GM08714 (cell line): ENCODE measurements around the gene TAAR1.
"Not testable (repeated sequence)": the region's sequence is repeated elsewhere in the genome, so short reads cannot be mapped to it uniquely, and the experiment has no call there.

ENCODE experiments used
- H3K4me3 ChIP-seq: fragments of 200-500 bp; sonication (Bioruptor generic); 2 replicates; pipeline ENCODE4 v1.5.1; 2014; ENCODE audit warnings: mild to moderate bottlenecking, low read length, inconsistent platforms
- ZNF274 ChIP-seq: IDR thresholded peaks from 2 replicates; pipeline ENCODE4 v1.6.1; 2012; ENCODE audit warnings: mild to moderate bottlenecking, low read depth, low read length

The TAAR1 gene

GRCh38 chr6:132659082-132659481 lies at the start of gene TAAR1:
TAAR1 (minus strand) TSS chr6:132659182; CDS start chr6:132646003, 13,179 bp downstream.
- no peak for TF ChIP-seq ZNF274
- H3K4me3 ChIP-seq = no peak within 1 kb of the TSS

- H3K4me3 ChIP-seq = no peak overlapping the region
- TF ChIP-seq ZNF274 = no peak
Measured at GRCh38 chr6:132708771-132709170, 49.8 kb upstream of the TAAR1 start.

GRCh38 chr6:132708002-132708401 lies 49.0 kb upstream of the TAAR1 start:
- no peak for TF ChIP-seq ZNF274
- H3K4me3 ChIP-seq = no peak overlapping the region

- not testable (repeated sequence) for H3K4me3 ChIP-seq
Measured at GRCh38 chr6:132706756-132707155, 47.8 kb upstream of the TAAR1 start.

- no peak for TF ChIP-seq ZNF274
- no peak overlapping the region for H3K4me3 ChIP-seq
Measured at GRCh38 chr6:132703936-132704335, 45.0 kb upstream of the TAAR1 start.

GRCh38 chr6:132698608-132699007 lies 39.6 kb upstream of the TAAR1 start:
- no peak for TF ChIP-seq ZNF274
- no peak overlapping the region for H3K4me3 ChIP-seq

- H3K4me3 ChIP-seq = no peak overlapping the region
- no peak for TF ChIP-seq ZNF274
Measured at GRCh38 chr6:132695773-132696172, 36.8 kb upstream of the TAAR1 start.

- H3K4me3 ChIP-seq = no peak overlapping the region
- no peak for TF ChIP-seq ZNF274
Measured at GRCh38 chr6:132693478-132693877, 34.5 kb upstream of the TAAR1 start.

GRCh38 chr6:132690678-132691077 lies 31.7 kb upstream of the TAAR1 start:
- no peak for TF ChIP-seq ZNF274
- no peak overlapping the region for H3K4me3 ChIP-seq

GRCh38 chr6:132687306-132687705 lies 28.3 kb upstream of the TAAR1 start:
- TF ChIP-seq ZNF274 = no peak
- H3K4me3 ChIP-seq = no peak overlapping the region

- H3K4me3 ChIP-seq = no peak overlapping the region
- no peak for TF ChIP-seq ZNF274
Measured at GRCh38 chr6:132686531-132686930, 27.5 kb upstream of the TAAR1 start.

- TF ChIP-seq ZNF274 = no peak
- no peak overlapping the region for H3K4me3 ChIP-seq
Measured at GRCh38 chr6:132685009-132685408, 26.0 kb upstream of the TAAR1 start.

- no peak for TF ChIP-seq ZNF274
- no peak overlapping the region for H3K4me3 ChIP-seq
Measured at GRCh38 chr6:132684272-132684671, 25.3 kb upstream of the TAAR1 start.

GRCh38 chr6:132683543-132683942 lies 24.6 kb upstream of the TAAR1 start:
- H3K4me3 ChIP-seq = no peak overlapping the region
- no peak for TF ChIP-seq ZNF274

- H3K4me3 ChIP-seq = not testable (repeated sequence)
Measured at GRCh38 chr6:132679094-132679493, 20.1 kb upstream of the TAAR1 start.

GRCh38 chr6:132675749-132676148 lies 16.8 kb upstream of the TAAR1 start:
- no peak for TF ChIP-seq ZNF274
- no peak overlapping the region for H3K4me3 ChIP-seq

- H3K4me3 ChIP-seq = no peak overlapping the region
- TF ChIP-seq ZNF274 = no peak
Measured at GRCh38 chr6:132675002-132675401, 16.0 kb upstream of the TAAR1 start.
